Right lobe of liver (tissue), 4 donors: Measurements from ENCODE around the gene SLC9A8.

Source experiments
- POLR2A ChIP-seq: fragments of 450-650 bp; IDR thresholded peaks from one replicate; pipeline ENCODE4 v1.6.1; 2017; ENCODE audit warnings: antibody characterized with exemption, mild to moderate bottlenecking
- TF ChIP-seq, protein P1 (sequence below), 4 donors: fragments of 200-600 bp in 3 of 4; fragments of 450-650 bp in 1 of 4; IDR thresholded peaks; one replicate each; pipeline versions ENCODE4 v1.5.1 to v1.8.0; 2016 to 2022; ENCODE audit warnings: antibody characterized with exemption in 4 of 4, mild to moderate bottlenecking in 2 of 4
- donor health status: DM: no; HTN: no; CAD: no.
- donor health status: DM: no; HTN: no; CAD: no.
- donor health status: DM: no; HTN: yes; CAD: no.

- TF ChIP-seq, protein P1, sequence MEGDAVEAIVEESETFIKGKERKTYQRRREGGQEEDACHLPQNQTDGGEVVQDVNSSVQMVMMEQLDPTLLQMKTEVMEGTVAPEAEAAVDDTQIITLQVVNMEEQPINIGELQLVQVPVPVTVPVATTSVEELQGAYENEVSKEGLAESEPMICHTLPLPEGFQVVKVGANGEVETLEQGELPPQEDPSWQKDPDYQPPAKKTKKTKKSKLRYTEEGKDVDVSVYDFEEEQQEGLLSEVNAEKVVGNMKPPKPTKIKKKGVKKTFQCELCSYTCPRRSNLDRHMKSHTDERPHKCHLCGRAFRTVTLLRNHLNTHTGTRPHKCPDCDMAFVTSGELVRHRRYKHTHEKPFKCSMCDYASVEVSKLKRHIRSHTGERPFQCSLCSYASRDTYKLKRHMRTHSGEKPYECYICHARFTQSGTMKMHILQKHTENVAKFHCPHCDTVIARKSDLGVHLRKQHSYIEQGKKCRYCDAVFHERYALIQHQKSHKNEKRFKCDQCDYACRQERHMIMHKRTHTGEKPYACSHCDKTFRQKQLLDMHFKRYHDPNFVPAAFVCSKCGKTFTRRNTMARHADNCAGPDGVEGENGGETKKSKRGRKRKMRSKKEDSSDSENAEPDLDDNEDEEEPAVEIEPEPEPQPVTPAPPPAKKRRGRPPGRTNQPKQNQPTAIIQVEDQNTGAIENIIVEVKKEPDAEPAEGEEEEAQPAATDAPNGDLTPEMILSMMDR (IDR thresholded peaks at IDR 0.05), result peak; percentile 26 to 46 (median 34)
- peak; percentile 86 for TF ChIP-seq POLR2A
These were observed at the start of gene SLC9A8 for GRCh38 chr20:49812507-49813304.
